Measurements from ENCODE around the gene AFAP1. TPM values are rescaled to one million over a fixed set of nuclear protein-coding genes. Genes with fewer than 3 reads are reported as not detected.

AFAP1 gene
- polyA plus RNA-seq, 3 donors = not detected

DNA sequence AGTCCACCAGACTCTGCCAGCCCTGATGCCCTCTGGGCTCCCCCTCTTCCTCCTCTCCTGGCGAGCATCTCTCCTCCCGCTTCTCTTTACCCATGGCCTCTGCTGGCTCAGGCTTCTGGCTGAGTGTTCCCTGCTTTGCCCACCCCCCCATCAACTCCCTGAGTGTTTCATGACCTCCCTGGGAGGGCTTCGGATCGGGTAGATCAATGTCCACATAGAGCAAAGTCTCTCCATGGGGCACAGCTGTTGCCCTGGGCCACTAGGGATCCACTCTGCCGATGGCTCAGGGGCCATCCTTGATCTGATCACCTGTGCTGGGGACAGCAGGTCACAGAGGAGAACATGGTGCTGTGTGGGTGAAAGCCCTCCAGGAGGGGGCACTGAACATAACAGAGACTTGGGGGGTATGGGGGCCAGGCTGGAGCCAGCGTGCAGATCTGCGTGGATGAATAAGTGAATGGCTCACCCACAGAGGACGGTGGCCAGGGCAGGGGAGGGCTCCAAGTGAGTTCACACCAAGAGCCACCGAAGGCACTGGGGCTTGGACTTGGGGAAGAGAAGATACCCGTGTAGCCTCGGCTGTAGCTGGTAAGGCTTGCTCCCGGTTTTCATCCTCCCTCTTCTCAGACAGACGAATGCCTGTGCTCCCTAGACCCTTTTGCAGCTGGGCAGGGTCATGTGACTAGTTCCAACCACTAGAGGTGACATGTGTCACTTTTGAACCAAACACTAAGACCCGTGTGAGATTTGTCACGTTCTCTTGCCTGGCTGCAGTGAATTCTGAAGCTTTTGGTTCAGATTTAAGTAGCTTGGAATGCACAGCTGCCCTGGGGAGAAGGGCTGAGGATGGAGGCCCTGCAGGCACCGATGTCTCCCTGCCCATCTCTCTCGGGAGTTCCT is 23.2 kb upstream of the AFAP1 start:
- intact Hi-C loops (cut with micrococcal nuclease) = no loop called here
- no peaks in the 10 kb centered on the region for H3K4me1 ChIP-seq (ENCODE audit: control insufficient read depth in 1 of 2, insufficient read depth in 2 of 2, low read length in 2 of 2)
- TF ChIP-seq, protein P1, sequence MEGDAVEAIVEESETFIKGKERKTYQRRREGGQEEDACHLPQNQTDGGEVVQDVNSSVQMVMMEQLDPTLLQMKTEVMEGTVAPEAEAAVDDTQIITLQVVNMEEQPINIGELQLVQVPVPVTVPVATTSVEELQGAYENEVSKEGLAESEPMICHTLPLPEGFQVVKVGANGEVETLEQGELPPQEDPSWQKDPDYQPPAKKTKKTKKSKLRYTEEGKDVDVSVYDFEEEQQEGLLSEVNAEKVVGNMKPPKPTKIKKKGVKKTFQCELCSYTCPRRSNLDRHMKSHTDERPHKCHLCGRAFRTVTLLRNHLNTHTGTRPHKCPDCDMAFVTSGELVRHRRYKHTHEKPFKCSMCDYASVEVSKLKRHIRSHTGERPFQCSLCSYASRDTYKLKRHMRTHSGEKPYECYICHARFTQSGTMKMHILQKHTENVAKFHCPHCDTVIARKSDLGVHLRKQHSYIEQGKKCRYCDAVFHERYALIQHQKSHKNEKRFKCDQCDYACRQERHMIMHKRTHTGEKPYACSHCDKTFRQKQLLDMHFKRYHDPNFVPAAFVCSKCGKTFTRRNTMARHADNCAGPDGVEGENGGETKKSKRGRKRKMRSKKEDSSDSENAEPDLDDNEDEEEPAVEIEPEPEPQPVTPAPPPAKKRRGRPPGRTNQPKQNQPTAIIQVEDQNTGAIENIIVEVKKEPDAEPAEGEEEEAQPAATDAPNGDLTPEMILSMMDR (IDR thresholded peaks at IDR 0.05) = no peak
- no peaks in the 10 kb centered on the region for H3K9me3 Mint-ChIP-seq
- no peak overlapping the region for H3K9ac ChIP-seq (ENCODE audit: insufficient read depth, low read length, poor library complexity, severe bottlenecking)
- no peak overlapping the region for H3K27ac ChIP-seq (ENCODE audit: low read depth in 1 of 2, low read length in 2 of 2)
- H3K4me2 ChIP-seq (replicated peaks; ENCODE audit: extremely low read depth, low read length, poor library complexity, severe bottlenecking) = no peak overlapping the region
- DNase-seq = no peak
- no peaks in the 10 kb centered on the region for H3K9me3 ChIP-seq (replicated peaks in 1 of 2; ENCODE audit: control insufficient read depth in 1 of 2, insufficient read depth in 1 of 2, low read length in 2 of 2)
- no peak overlapping the region for H3K27ac Mint-ChIP-seq
- peaks cover 0 to 2% of the 10 kb centered on the region in 2 donors for H3K27me3 ChIP-seq (ENCODE audit: control insufficient read depth in 2 of 2, insufficient read depth in 2 of 2, low read length in 2 of 2)
- H3K36me3 ChIP-seq (replicated peaks in 1 of 2; ENCODE audit: control insufficient read depth in 1 of 2, insufficient read depth in 2 of 2, low read length in 2 of 2) = no peaks in the 10 kb centered on the region
- H3K79me2 ChIP-seq (ENCODE audit: insufficient read depth, low read length) = no peaks in the 10 kb centered on the region
- no peak overlapping the region for H3K4me3 Mint-ChIP-seq
- H4K20me1 ChIP-seq (ENCODE audit: insufficient read depth, low read length) = no peaks in the 10 kb centered on the region
- 76% methylated on average over 12 of the region's 17 CpGs for WGBS (ENCODE audit: insufficient coverage)
- H3K4me1 Mint-ChIP-seq = peaks cover 7% of the 10 kb centered on the region
- H2AFZ ChIP-seq (ENCODE audit: insufficient read depth, low read depth, low read length, poor library complexity, severe bottlenecking) = no peak overlapping the region
- H3K4me3 ChIP-seq (replicated peaks in 1 of 3; ENCODE audit: low read depth in 2 of 3, low read length in 3 of 3) = no peak overlapping the region
- no peaks in the 10 kb centered on the region for H3K36me3 Mint-ChIP-seq
- peaks cover 25 to 36% (median 32%) of the 10 kb centered on the region in 3 donors for H3K27me3 Mint-ChIP-seq (ENCODE audit: low read depth in 3 of 3)

DNA sequence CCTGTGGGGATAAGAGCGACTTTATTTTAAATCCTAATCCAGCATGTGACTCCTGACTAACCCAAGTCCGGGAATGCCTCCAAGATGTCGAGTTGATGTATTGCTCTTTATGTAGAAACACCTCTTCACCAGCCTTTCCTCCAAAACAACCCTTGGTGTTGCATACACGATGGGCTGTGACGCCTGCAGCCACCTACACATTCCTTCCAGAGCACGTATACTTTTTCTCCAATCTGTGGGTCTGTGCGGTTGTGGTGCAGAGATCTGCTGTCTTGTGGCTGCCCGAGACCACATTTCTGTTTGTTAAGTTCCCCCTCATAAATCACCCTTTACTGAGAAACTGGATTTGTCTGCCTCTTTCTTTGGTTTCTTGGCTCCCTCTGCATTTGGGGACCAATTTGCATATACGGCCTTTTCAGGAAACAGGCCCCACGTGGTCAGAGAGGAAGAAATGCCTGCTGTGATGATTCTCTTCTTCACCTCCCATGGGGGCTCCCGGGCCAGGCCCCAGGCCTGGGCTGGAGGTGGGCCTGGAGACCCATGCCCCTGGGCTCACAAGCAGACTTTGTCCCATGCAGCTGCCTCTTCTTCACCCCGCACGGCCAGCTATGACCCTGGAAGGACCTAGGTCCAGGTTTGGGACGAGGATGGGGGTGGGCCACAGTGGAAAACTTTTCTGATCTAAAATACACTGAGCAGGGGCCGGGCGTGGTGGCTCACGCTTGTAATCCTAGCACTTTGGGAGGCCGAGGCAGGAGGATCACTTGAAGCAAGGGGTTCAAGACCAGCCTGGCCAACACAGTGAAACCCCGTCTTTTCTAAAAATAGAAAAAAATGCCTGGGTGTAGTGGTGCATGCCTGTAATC is 21.4 kb upstream of the AFAP1 start:
- H3K9me3 ChIP-seq (replicated peaks in 1 of 2; ENCODE audit: control insufficient read depth in 1 of 2, insufficient read depth in 1 of 2, low read length in 2 of 2) = no peaks in the 10 kb centered on the region
- intact Hi-C loops (cut with micrococcal nuclease) = no loop called here
- H3K36me3 ChIP-seq (replicated peaks in 1 of 2; ENCODE audit: control insufficient read depth in 1 of 2, insufficient read depth in 2 of 2, low read length in 2 of 2) = no peaks in the 10 kb centered on the region
- no peak overlapping the region for H3K4me2 ChIP-seq (replicated peaks; ENCODE audit: extremely low read depth, low read length, poor library complexity, severe bottlenecking)
- H3K27ac ChIP-seq (ENCODE audit: low read depth in 1 of 2, low read length in 2 of 2) = no peak overlapping the region
- H4K20me1 ChIP-seq (ENCODE audit: insufficient read depth, low read length) = no peaks in the 10 kb centered on the region
- no peak for DNase-seq
- Mint-ChIP-seq H3K4me3 (no peak overlapping the region), H3K27ac (no peak overlapping the region), H3K4me1 (peaks cover 7% of the 10 kb centered on the region), H3K27me3 (ENCODE audit: low read depth in 3 of 3) (peaks cover 25 to 42% (median 37%) of the 10 kb centered on the region in 3 donors), H3K9me3 (no peaks in the 10 kb centered on the region), H3K36me3 (no peaks in the 10 kb centered on the region)
- H3K79me2 ChIP-seq (ENCODE audit: insufficient read depth, low read length) = no peaks in the 10 kb centered on the region
- no peak overlapping the region for H3K9ac ChIP-seq (ENCODE audit: insufficient read depth, low read length, poor library complexity, severe bottlenecking)
- H2AFZ ChIP-seq (ENCODE audit: insufficient read depth, low read depth, low read length, poor library complexity, severe bottlenecking) = no peak overlapping the region
- H3K4me1 ChIP-seq (ENCODE audit: control insufficient read depth in 1 of 2, insufficient read depth in 2 of 2, low read length in 2 of 2) = no peaks in the 10 kb centered on the region
- H3K27me3 ChIP-seq (ENCODE audit: control insufficient read depth in 2 of 2, insufficient read depth in 2 of 2, low read length in 2 of 2) = peaks cover 0 to 6% of the 10 kb centered on the region in 2 donors
- no peak overlapping the region for H3K4me3 ChIP-seq (replicated peaks in 1 of 3; ENCODE audit: low read depth in 2 of 3, low read length in 3 of 3)
- WGBS (ENCODE audit: insufficient coverage) = 47% methylated on average over 9 of the region's 19 CpGs
- TF ChIP-seq, protein P1 (IDR thresholded peaks at IDR 0.05) = no peak
